HepG2 (cell line): ENCODE measurements around the gene LGALS16. TPM values are rescaled to one million over a fixed set of nuclear protein-coding genes. Genes with fewer than 3 reads are reported as not detected.

Experiments used
- CBX2 ChIP-seq, 2 experiments: fragments of 200-600 bp in 1 of 2; sonication (generic); formaldehyde crosslinking in 1 of 2; IDR thresholded peaks; 2 replicates each; pipeline versions ENCODE4 v1.7.0 to v1.8.1; 2018 to 2022; ENCODE audit warnings: low read depth in 2 of 2, low read length in 1 of 2, mild to moderate bottlenecking in 1 of 2, missing genetic modification reagents in 1 of 2
- ELF3 ChIP-seq: IDR thresholded peaks from 2 replicates; pipeline ENCODE4 v1.6.1; 2016; ENCODE audit warnings: missing genetic modification reagents, missing compliant biosample characterization
- GZF1 ChIP-seq: sonication (generic); formaldehyde crosslinking; IDR thresholded peaks from 2 replicates; pipeline ENCODE4 v1.5.1; 2020; ENCODE audit warnings: mild to moderate bottlenecking, missing genetic modification reagents
- MAFK ChIP-seq, 2 experiments: IDR thresholded peaks in 1 of 2; conservative IDR thresholded peaks in 1 of 2; 2 replicates each; pipeline ENCODE4 v1.6.1; 2011; ENCODE audit warnings: improper control_type of control experiment in 2 of 2, low read length in 2 of 2
- RARG ChIP-seq: sonication (generic); formaldehyde crosslinking; IDR thresholded peaks from 2 replicates; pipeline ENCODE4 v1.4.0; 2020; ENCODE audit warnings: low read depth, mild to moderate bottlenecking, missing genetic modification reagents
- SP2 ChIP-seq: sonication (generic); formaldehyde crosslinking; IDR thresholded peaks from 2 replicates; pipeline ENCODE4 v1.5.1; 2020; ENCODE audit warnings: mild to moderate bottlenecking, missing genetic modification reagents
- TCF12 ChIP-seq, 2 experiments: fragments of 450-650 bp in 1 of 2; sonication (generic) in 1 of 2; formaldehyde crosslinking in 1 of 2; IDR thresholded peaks; 2 replicates each; pipeline versions ENCODE4 v1.6.1 to v1.8.0; 2017 to 2022; ENCODE audit warnings: antibody characterized with exemption in 1 of 2, mild to moderate bottlenecking in 1 of 2, missing genetic modification reagents in 1 of 2, moderate library complexity in 1 of 2
- ZEB1 ChIP-seq: IDR thresholded peaks from 2 replicates; pipeline ENCODE4 v1.6.1; 2012; ENCODE audit warnings: mild to moderate bottlenecking, low read depth, inconsistent platforms; ENCODE audit not compliant: insufficient replicate concordance
- ZNF160 ChIP-seq: sonication (generic); formaldehyde crosslinking; IDR thresholded peaks from 2 replicates; pipeline ENCODE4 v1.8.0; 2022; ENCODE audit warnings: mild to moderate bottlenecking, inconsistent platforms, missing genetic modification reagents
- ZNF260 ChIP-seq: sonication (generic); formaldehyde crosslinking; IDR thresholded peaks from 2 replicates; pipeline ENCODE4 v1.4.0; 2020; ENCODE audit warnings: missing genetic modification reagents, low read depth, mild to moderate bottlenecking, borderline replicate concordance
- ZNF382 ChIP-seq: sonication (generic); formaldehyde crosslinking; IDR thresholded peaks from 2 replicates; pipeline ENCODE4 v1.5.0; 2020; ENCODE audit warnings: missing genetic modification reagents, mild to moderate bottlenecking, borderline replicate concordance
- ZNF552 ChIP-seq: sonication (generic); formaldehyde crosslinking; IDR thresholded peaks from 2 replicates; pipeline ENCODE4 v1.9.0; 2022; ENCODE audit warnings: missing genetic modification reagents, mild to moderate bottlenecking, borderline replicate concordance
- ZNF713 ChIP-seq: sonication (generic); formaldehyde crosslinking; IDR thresholded peaks from 2 replicates; pipeline ENCODE4 v1.4.0; 2020; ENCODE audit warnings: mild to moderate bottlenecking, missing genetic modification reagents
- ZNF749 ChIP-seq: sonication (generic); formaldehyde crosslinking; IDR thresholded peaks from 2 replicates; pipeline ENCODE4 v1.8.0; 2022; ENCODE audit warnings: mild to moderate bottlenecking, missing genetic modification reagents, moderate library complexity, borderline replicate concordance
- ZNF775 ChIP-seq: sonication (generic); formaldehyde crosslinking; IDR thresholded peaks from 2 replicates; pipeline ENCODE4 v1.4.0; 2020; ENCODE audit warnings: missing genetic modification reagents, mild to moderate bottlenecking, moderate library complexity, borderline replicate concordance
- ZSCAN22 ChIP-seq: sonication (generic); formaldehyde crosslinking; IDR thresholded peaks from 2 replicates; pipeline ENCODE4 v1.4.0; 2020; ENCODE audit warnings: mild to moderate bottlenecking, missing genetic modification reagents
- polyA plus RNA-seq, 8 experiments: library from polyadenylated mRNA; depleted of rRNA in 3 of 8; stranded (reverse) in 7 of 8; unstranded in 1 of 8; fragments of >200 nt; fragmentation: Illumina TruSeq in 4 of 8; extraction: Trizol in 4 of 8; gene quantifications; 2 replicates each; pipeline versions ENCODE4 v1.2.1 to v1.2.3, GENCODE V29; 2011 to 2016; ENCODE audit warnings: low read depth in 4 of 8, missing spikeins in 1 of 8, mixed read lengths in 1 of 8; ENCODE audit not compliant: insufficient read depth in 1 of 8
- total RNA-seq, 5 experiments: library from RNA; depleted of rRNA; stranded (reverse); fragments of >200 nt; fragmentation: Illumina TruSeq; extraction: Trizol; gene quantifications; 2 replicates each; pipeline ENCODE4 v1.2.3, GENCODE V29; 2016; ENCODE audit warnings: low read depth in 1 of 5
- TF ChIP-seq, protein P1 (sequence below): sonication (generic); formaldehyde crosslinking; IDR thresholded peaks from 2 replicates; pipeline ENCODE4 v1.4.0; 2020; ENCODE audit warnings: missing genetic modification reagents, borderline replicate concordance
- TF ChIP-seq, protein P2 (sequence below): sonication (generic); formaldehyde crosslinking; IDR thresholded peaks from 2 replicates; pipeline ENCODE4 v1.4.0; 2020; ENCODE audit warnings: missing genetic modification reagents, borderline replicate concordance
- TF ChIP-seq, protein P3 (sequence below): sonication (generic); formaldehyde crosslinking; IDR thresholded peaks from 2 replicates; pipeline ENCODE4 v1.5.1; 2020; ENCODE audit warnings: mild to moderate bottlenecking, moderate library complexity, missing genetic modification reagents
- TF ChIP-seq, protein P4 (sequence below): sonication (generic); formaldehyde crosslinking; IDR thresholded peaks from 2 replicates; pipeline ENCODE4 v1.4.0; 2020; ENCODE audit warnings: mild to moderate bottlenecking, low read depth, missing genetic modification reagents

The LGALS16 gene
- total and polyA plus RNA-seq, 2 of the 13 experiments (the other 11 are each of a cell fraction or from before 2014, with no cell fraction given): not detected

DNA sequence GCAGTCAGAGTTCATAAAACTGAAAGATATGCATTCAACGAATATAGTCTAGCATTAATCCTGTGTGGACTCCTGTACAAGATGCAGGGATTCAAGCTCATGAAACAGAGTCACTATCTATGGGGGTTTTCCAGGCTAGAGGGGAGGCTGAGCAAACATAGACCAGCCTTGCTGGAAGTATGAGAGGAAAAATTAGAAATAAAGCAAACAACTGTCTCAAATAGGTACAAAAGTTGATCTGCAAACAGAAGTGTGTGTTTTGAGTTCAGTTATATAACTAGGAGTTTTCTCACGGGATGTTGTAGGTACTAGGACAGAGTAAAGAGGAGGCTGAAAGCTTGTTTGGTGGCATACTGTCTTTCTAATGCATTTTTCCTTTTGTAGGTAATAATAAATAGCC is 40.0 kb downstream of the LGALS16 start (continued):
- TF ChIP-seq ZNF775 (no peak), ZNF382 (CRISPR knock-in tag) (no peak), ZEB1 (no peak), ZNF260 (CRISPR knock-in tag) (no peak), MAFK (conservative IDR thresholded peaks at IDR 0.05 in 1 of 2, IDR thresholded peaks at IDR 0.05 in 1 of 2; ENCODE audit: low read length in 2 of 2) (no peak), SP2 (CRISPR knock-in tag) (no peak), ZSCAN22 (CRISPR knock-in tag) (no peak), ZNF160 (CRISPR knock-in tag) (no peak), ZNF552 (no peak), CBX2 (IDR thresholded peaks at IDR 0.05; ENCODE audit: low read depth, low read length) (no peak), CBX2 (CRISPR knock-in tag; IDR thresholded peaks at IDR 0.05; ENCODE audit: low read depth) (no peak), TCF12 (IDR thresholded peaks at IDR 0.05) (no peak), TCF12 (CRISPR knock-in tag; IDR thresholded peaks at IDR 0.05) (no peak), ELF3 (peak; percentile 22; the same call in 1 of the 2 replicates), ZNF713 (no peak), ZNF749 (CRISPR knock-in tag) (no peak), RARG (no peak), GZF1 (CRISPR knock-in tag) (no peak)
- TF ChIP-seq, protein P1, sequence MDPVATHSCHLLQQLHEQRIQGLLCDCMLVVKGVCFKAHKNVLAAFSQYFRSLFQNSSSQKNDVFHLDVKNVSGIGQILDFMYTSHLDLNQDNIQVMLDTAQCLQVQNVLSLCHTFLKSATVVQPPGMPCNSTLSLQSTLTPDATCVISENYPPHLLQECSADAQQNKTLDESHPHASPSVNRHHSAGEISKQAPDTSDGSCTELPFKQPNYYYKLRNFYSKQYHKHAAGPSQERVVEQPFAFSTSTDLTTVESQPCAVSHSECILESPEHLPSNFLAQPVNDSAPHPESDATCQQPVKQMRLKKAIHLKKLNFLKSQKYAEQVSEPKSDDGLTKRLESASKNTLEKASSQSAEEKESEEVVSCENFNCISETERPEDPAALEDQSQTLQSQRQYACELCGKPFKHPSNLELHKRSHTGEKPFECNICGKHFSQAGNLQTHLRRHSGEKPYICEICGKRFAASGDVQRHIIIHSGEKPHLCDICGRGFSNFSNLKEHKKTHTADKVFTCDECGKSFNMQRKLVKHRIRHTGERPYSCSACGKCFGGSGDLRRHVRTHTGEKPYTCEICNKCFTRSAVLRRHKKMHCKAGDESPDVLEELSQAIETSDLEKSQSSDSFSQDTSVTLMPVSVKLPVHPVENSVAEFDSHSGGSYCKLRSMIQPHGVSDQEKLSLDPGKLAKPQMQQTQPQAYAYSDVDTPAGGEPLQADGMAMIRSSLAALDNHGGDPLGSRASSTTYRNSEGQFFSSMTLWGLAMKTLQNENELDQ (CRISPR knock-in tag): no peak
- TF ChIP-seq, protein P2, sequence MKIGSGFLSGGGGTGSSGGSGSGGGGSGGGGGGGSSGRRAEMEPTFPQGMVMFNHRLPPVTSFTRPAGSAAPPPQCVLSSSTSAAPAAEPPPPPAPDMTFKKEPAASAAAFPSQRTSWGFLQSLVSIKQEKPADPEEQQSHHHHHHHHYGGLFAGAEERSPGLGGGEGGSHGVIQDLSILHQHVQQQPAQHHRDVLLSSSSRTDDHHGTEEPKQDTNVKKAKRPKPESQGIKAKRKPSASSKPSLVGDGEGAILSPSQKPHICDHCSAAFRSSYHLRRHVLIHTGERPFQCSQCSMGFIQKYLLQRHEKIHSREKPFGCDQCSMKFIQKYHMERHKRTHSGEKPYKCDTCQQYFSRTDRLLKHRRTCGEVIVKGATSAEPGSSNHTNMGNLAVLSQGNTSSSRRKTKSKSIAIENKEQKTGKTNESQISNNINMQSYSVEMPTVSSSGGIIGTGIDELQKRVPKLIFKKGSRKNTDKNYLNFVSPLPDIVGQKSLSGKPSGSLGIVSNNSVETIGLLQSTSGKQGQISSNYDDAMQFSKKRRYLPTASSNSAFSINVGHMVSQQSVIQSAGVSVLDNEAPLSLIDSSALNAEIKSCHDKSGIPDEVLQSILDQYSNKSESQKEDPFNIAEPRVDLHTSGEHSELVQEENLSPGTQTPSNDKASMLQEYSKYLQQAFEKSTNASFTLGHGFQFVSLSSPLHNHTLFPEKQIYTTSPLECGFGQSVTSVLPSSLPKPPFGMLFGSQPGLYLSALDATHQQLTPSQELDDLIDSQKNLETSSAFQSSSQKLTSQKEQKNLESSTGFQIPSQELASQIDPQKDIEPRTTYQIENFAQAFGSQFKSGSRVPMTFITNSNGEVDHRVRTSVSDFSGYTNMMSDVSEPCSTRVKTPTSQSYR: peak; percentile 63; the same call in 1 of the 2 replicates
- TF ChIP-seq, protein P3, sequence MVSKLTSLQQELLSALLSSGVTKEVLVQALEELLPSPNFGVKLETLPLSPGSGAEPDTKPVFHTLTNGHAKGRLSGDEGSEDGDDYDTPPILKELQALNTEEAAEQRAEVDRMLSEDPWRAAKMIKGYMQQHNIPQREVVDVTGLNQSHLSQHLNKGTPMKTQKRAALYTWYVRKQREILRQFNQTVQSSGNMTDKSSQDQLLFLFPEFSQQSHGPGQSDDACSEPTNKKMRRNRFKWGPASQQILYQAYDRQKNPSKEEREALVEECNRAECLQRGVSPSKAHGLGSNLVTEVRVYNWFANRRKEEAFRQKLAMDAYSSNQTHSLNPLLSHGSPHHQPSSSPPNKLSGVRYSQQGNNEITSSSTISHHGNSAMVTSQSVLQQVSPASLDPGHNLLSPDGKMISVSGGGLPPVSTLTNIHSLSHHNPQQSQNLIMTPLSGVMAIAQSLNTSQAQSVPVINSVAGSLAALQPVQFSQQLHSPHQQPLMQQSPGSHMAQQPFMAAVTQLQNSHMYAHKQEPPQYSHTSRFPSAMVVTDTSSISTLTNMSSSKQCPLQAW (CRISPR knock-in tag): no peak
- TF ChIP-seq, protein P4, sequence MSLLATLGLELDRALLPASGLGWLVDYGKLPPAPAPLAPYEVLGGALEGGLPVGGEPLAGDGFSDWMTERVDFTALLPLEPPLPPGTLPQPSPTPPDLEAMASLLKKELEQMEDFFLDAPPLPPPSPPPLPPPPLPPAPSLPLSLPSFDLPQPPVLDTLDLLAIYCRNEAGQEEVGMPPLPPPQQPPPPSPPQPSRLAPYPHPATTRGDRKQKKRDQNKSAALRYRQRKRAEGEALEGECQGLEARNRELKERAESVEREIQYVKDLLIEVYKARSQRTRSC: no peak
